GM03348 (cell line): ENCODE results near the gene PDILT.

ENCODE experiments used
- DNase-seq: peaks from one replicate; pipeline ENCODE4 v3.0.0; 2012; ENCODE audit warnings: low spot score

PDILT gene

DNA sequence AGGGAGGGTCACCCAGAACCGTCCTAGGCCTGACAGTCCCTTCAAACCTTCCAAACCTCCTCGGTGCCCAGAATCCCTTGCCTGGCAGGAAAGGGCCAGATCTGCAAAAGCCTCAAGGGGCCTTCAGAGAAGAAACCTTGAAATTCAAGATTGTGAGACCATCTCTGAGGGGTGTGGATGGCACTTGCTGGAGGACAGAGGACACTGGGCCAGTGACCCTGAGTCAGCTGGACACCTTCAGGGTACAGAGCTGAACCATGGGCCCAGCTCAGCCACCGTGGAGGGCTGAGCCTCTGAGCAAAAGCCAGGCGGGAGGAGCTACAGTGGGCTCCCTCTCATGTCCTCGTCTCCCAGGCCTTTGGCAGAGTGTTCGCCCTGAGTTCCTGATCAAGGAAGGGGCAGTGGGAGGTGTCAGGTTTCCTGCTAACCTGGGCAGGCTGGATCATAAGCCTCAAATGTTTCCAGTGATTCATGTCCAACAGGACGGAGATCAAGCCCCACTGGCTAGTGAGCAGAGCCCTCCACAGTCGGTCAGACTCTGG is 3.0 kb downstream of the PDILT start:
- DNase-seq = no peak

DNA sequence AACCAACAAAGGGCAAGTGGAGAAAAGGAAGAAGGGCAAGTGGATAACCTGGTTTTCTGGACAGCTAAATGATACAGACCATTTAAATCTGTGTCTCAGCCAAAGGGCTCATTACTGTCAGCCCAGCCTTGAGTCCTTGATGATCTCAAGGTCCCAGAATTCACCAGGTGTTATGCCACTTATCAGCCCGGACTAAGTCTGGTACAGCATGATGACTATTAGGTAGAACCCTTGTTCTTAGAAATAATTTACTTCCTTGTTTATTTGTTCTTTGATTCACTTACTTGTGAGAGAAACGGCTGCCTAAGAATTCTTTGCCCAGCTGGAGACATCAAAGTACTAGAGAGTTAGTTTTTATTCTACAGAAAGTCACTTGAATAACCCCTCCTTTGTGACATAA is 3.5 kb downstream of the PDILT start:
- DNase-seq = no peak

GRCh38 chr16:20399185-20399584 is 5.4 kb downstream of the PDILT start:
- no peak for DNase-seq

GRCh38 chr16:20398603-20399002 is 5.9 kb downstream of the PDILT start:
- no peak for DNase-seq

DNA sequence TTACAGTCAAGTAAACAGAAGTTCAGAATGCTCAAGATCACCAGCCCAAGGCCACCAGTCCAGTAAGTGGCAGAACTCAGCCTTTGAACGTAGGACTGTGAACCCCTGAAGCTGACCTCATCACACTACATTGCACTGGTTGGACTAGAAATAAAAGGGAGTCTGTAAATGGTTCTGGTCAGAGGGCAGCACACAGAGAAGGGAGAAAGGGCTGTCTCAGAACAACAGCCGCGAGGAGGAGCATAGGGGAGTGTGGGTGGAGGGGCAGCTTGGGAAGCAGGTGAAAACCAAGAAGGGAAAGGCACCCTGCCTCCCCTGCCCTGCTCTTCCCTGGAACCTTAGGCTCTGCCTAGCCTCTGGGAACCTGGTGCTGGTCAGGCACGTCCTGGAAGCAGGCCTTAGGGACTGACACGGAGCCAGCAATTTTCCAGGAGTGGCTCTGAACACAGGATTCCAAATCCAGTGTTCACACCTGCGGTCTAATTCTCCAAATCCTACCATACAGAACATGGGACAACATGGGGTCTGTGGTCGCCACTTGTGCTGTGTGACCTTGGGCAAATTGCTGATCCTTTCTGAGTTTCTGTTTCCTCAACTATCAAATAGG is 7.0 kb downstream of the PDILT start:
- no peak for DNase-seq

DNA sequence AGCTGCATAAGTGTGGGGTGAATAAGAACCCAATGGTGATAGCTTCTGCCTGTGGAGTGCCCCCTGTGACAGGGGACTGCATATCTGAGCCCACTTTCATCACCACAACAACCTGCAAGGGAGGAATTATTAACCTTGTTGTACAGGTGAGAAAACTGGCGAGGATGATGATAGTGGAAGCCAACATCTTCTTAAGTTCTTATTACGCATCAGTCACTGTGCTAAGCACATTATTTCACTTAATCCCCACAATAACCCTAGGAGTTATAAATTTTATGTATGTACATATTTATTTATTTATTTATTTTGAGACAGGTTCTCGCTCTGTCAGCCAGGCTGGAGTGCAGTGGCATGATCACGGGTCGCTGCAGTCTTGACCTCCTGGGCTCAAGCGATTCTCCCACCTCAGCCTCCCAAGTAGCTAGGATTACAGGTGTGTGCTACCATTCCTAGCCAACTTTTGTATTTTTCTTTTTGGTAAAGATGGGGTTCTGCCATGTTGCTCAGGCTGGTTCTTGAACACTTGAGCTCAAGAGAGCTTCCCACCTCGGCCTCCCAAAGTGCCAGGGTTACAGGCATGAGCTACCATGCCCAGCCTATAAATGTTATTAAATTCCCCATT is 7.6 kb downstream of the PDILT start:
- no peak for DNase-seq

DNA sequence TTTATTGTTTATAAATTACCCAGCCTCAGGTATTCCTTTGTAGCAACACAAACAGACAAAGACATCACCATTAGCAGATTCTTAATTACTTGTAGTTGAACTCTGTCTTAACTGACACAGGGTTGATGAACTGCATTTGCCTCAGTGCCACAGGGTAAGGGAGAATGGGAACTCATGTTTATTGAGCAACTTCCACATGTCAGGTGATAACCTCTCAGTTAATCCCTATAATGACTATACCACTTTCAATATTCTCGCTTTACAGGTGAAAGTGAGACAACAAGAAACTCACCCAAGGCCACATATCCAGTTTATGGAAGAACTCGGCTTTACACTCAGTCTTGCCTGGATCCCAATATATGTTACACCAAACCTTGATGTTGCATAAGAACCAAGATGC is 8.6 kb downstream of the PDILT start:
- DNase-seq = no peak

DNA sequence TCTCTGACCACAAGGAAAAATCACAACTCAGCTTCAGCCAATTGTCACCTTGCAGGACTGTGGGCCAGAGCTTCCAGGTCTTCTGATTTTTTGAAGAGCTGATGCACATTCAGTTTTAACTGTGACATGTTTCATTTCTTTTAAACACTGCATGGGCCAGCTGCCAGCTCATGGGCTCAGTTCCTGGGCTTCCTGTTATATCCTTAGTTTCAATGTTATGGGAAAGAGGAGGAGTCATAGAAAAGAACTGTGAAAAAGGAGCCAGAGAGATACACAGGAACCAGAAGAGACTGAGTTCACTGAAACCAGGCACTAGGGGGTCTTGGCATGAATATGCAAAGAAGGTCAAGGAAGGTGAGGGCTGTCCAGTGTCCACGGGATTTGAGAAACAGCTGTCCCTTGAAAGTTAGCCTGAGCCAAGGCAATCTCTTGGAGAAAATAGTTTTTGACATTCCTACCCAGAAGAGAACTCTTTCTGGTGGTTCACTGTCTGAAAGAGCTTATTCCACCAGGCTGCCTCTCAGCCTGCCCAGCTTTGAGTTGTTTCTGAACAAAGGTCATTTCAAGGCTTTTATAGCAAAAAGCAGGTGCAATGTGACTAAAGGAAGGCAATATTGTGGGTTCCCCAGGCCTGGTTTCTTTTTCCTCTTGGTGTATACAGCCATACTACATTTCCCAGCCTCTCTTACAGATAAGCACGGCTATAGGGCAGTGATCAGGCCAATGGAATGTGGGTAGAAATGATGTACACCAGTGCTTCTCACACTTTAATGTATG is 10.5 kb downstream of the PDILT start:
- DNase-seq = no peak

DNA sequence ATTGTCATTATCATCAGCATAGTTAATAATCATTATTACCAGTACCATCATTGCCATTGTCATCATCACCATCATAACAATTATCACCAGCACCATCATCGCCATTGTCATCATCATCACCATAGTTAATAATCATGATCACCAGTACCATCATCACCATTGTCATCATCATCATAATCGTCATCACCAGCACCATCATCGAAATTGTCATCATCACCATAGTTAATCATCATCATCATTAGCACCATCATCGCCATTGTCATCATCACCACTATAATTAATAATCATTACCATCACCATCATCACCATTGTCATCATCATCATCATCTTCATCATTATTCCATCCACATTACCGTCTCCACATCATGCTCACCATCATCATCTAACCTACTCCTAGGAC is 13.5 kb downstream of the PDILT start:
- DNase-seq = no peak

DNA sequence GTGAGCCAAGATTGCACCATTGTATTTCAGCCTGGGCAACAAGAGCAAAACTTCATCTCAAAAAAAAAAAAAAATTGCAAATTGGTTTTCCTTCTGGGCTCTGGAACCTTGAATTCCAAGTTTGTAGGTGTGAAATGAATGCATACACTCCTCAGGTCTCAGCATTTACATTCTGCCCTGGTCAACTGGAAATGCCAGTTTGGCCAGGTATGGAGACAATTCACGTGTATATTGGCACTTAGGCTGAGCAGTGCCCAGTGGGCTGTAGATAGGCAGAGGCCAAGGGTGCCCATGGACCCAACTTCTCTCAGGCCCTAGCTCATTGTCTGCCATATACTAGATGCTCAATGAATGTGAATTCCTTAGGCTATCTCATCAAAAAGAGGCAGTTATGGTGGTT is 15.7 kb downstream of the PDILT start:
- no peak for DNase-seq

DNA sequence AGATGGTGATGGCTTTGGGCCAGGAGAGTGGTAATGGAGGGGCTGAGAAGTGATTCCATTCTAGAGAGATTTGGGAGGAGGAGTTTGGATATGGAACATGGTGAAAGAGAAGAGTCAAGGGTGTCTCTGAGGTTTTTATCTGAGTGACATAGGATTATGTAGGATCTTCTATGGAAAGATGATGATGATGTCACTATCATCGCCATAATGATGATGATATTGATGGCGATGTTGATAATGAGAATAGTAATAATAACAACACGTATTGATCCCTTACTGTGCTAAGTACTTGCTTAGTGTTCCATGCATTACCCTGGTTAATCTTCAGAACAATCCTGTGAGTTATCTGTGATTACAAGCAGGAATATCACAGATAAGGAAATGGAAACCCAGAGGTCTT is 16.6 kb downstream of the PDILT start:
- no peak for DNase-seq

DNA sequence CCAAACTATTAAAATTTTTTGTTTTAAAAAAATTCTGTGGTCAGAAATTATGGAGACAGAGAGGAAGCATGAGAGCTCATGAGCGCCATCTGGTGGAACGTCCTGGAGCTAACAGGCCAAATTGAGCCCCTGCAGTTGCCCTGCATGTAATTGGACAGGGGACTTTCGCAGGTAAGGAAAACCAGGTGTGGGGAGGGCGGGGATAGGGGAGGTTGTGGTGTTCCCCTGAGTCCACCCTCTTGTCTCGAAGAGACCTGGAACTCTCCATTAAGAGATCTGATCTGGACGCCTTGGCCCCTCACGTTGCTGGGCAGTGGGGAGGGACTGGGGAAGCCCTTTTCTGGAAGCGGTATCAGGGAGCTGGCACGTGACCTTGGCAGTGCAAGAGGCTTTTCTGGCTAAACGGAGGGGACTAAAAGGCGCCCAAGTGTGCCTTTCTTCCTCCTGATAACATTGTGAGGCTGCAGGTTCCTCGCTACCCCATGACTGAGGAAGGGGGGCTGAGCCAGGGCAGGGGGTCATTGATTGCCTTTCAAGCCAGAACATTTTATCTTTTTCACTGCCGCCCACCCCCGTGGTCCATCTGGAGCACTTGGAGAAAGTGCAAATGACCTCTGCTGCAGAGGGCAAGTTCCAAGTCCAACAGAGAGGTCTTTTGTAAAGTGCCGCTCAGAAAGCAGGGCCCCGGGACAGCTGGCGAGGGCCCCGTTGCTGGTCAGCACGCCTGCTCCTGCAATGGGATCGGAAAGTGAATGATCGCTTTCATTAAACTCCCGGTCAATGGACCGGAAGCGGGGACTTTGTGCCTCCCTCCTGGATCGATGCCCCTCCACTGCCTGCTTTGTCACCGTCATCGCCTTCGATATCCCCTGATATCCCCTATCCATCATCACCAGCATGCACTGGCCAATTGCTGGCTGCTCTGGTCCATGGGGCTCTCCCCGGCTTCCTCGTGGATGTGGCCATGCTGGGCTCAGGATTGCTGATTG is 18.4 kb downstream of the PDILT start:
- peak; percentile 82 for DNase-seq

GRCh38 chr16:20383106-20384029 is 21.2 kb downstream of the PDILT start:
- peak; percentile 84 for DNase-seq

DNA sequence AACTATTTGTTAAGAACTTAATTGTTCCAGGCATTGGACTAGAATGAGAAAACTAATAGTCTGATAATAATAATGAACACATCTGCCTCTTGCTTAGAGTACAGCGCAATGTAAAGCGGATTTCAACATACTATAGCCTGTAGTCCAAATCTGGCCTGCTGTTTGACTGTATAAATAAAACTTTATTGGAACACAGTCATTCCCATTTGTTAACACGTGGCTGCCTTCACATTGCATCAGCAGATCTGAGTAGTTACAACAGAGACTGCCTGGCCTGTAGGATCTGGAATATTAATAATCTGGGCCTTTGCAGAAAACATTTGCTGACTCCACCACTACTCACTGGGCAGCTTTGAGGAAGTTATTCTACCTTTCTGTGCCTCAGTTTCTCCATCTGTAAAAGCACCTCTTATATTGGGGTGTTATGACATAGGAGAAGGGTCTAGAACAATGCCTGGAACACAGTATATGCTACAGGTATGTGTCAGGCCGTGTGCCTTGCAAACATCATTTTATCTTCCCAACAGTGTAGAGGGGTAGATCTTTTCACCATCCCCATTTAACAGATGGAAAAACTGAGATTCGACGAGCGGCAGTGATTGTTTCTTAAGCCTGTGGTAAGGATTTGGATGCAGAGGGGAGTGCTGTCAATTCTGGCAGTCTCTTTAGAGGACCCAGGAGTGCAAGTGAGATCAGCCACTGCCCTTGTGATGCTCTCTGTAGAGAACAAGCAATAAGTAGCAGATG is 22.2 kb downstream of the PDILT start:
- no peak for DNase-seq

GRCh38 chr16:20380782-20381181 is 23.8 kb downstream of the PDILT start:
- DNase-seq = no peak

DNA sequence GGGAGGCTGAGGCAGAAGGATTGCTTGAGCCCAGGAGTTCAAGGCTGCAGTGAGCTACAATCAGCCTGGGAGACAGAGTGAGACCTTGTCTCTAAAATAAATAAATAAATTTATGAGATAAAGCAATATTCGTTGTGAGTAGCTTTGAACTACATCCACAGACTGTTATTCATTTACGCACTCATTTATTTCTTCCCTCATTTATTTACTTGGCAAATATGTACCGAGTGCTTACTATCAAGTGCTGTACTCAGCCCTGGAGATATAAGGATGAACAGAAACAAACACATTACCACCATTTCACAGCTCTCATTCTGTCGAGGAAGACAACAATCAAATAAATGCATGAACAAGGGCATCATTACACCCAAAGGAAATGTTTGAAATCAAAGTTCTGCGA is 27.4 kb downstream of the PDILT start:
- no peak for DNase-seq

GRCh38 chr16:20372701-20373100 is 31.8 kb downstream of the PDILT start:
- DNase-seq = no peak

DNA sequence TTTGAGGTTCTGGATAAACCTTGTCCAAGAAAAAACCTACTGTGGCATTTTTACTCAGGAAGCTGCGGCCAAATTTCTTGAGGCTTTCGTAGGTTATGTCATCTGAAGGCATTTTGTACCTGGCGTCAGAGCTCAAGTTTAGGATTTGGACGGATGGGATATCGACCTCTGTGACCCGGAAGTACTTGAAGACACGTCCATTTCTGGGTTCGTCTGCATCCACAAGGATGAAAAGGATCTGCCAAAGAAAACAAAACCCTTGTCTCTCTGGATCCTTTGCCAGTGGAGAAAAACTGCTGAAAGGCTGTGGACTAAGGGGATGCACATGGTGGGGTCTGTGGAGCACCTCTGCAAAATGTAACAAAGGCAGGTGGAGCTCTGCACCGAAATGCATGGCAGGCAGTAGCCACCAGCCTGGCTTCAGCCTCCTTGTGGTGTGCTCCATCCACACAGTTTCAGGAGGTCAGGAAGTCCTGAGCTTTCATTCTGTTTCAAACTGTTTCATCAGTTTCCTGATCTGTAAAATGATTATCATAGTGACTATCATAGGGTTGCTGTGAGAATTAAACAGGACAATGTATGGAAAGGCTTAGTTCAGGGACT is 35.0 kb downstream of the PDILT start:
- no peak for DNase-seq

- no peak for DNase-seq
Measured at GRCh38 chr16:20364051-20364450, 40.5 kb downstream of the PDILT start.

DNA sequence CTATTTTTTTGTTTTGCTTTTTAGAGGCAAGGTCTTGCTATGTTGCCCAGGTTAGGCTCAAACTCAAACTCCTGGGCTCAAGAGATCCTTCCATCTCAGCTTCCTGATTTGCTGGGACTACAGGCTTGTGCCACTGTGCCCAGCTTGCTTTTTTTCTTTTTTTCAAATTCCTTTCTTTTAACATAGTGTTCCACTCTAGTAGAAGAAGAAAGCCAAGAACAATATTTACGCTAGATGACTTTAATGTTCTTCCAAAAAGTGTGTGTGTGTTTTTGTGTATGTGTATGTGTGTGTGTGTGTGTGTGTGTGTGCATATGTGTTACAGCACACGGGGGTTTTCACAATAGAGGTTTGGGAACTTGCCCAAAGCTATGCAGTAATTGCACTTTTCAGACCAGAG is 41.3 kb downstream of the PDILT start:
- DNase-seq = no peak
